NK-92 (cell line): Measurements from ENCODE around the gene INPP5B.
"Not testable (repeated sequence)": the region's sequence is repeated elsewhere in the genome, so short reads cannot be mapped to it uniquely, and the experiment has no call there.

ENCODE experiments used
- DNase-seq: peaks from one replicate; lab custom pipeline; 2025; ENCODE audit not compliant: unreplicated experiment; lab: John Stamatoyannopoulos, UW

The INPP5B gene

GRCh38 chr1:37914719-37915475 lies 32.0 kb downstream of the INPP5B start:
- DNase-seq: no peak

- not testable (repeated sequence) for DNase-seq
Observed at GRCh38 chr1:37911478-37911877, 35.4 kb downstream of the INPP5B start.

- DNase-seq: not testable (repeated sequence)
Observed at GRCh38 chr1:37910886-37911285, 36.0 kb downstream of the INPP5B start.

- not testable (repeated sequence) for DNase-seq
Observed at GRCh38 chr1:37908531-37908930, 38.3 kb downstream of the INPP5B start.

GRCh38 chr1:37907416-37908125 lies 39.3 kb downstream of the INPP5B start:
- not testable (repeated sequence) for DNase-seq

GRCh38 chr1:37906591-37906990 lies 40.3 kb downstream of the INPP5B start:
- DNase-seq: not testable (repeated sequence)

GRCh38 chr1:37905727-37906126 lies 41.1 kb downstream of the INPP5B start:
- DNase-seq: no peak

GRCh38 chr1:37903921-37904320 lies 42.9 kb downstream of the INPP5B start:
- DNase-seq: not testable (repeated sequence)

GRCh38 chr1:37902983-37903382 lies 43.9 kb downstream of the INPP5B start:
- DNase-seq: no peak

GRCh38 chr1:37901893-37902225 lies 45.0 kb downstream of the INPP5B start:
- DNase-seq: no peak

GRCh38 chr1:37901191-37901892 lies 45.5 kb downstream of the INPP5B start:
- no peak for DNase-seq

GRCh38 chr1:37897563-37897962 lies 49.3 kb downstream of the INPP5B start:
- DNase-seq: not testable (repeated sequence)

GRCh38 chr1:37893673-37894072 lies 53.2 kb downstream of the INPP5B start:
- DNase-seq: no peak

GRCh38 chr1:37892151-37893047 lies 54.5 kb downstream of the INPP5B start:
- no peak for DNase-seq

GRCh38 chr1:37890378-37891014 lies 56.4 kb downstream of the INPP5B start:
- no peak for DNase-seq

GRCh38 chr1:37888022-37888700 lies 58.7 kb downstream of the INPP5B start:
- DNase-seq: no peak

GRCh38 chr1:37884145-37884544 lies 62.7 kb downstream of the INPP5B start:
- no peak for DNase-seq

GRCh38 chr1:37883671-37884070 lies 63.2 kb downstream of the INPP5B start:
- no peak for DNase-seq

- DNase-seq: no peak
Observed at GRCh38 chr1:37879865-37880264, 67.0 kb downstream of the INPP5B start.

GRCh38 chr1:37878071-37878470 lies 68.8 kb downstream of the INPP5B start:
- DNase-seq: no peak
